ENCODE results near the gene FAM53A.

GRCh38 chr4:1647432-1647831, 36.7 kb downstream of the FAM53A start:
- TF ChIP-seq CTCF (conservative IDR thresholded peaks at IDR 0.05; ENCODE audit: low read depth, low read length) (no peak), EZH2 (IDR thresholded peaks at IDR 0.05; ENCODE audit: low read length, unreplicated experiment) (no peak), EZH2phosphoT487 (IDR thresholded peaks at IDR 0.05; ENCODE audit: borderline replicate concordance, low read length) (no peak)

All from PC-3 (cell line).